ENCODE data around the gene ZNF684.
"Not testable (repeated sequence)": the region's sequence is repeated elsewhere in the genome, so short reads cannot be mapped to it uniquely, and the experiment has no call there.

DNA sequence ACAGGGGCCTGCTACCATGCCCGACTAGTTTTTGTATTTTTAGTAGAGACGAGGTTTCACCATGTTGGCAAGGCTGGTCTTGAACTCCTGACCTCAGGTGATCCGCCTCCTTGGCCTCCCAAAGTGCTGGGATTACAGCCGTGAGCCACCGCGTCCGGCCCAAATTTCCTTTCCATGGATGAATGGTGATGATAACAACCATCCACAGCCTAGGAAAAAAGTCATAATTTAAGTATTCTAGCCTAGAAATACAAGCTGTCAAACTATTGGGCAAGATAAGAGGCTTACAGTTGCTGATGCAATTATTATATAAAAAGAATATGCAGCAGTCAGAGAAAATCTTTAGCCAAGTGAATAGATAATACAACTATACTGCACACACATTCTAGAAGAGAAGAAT, 23.4 kb downstream of the ZNF684 start:
- TF ChIP-seq, protein P1, sequence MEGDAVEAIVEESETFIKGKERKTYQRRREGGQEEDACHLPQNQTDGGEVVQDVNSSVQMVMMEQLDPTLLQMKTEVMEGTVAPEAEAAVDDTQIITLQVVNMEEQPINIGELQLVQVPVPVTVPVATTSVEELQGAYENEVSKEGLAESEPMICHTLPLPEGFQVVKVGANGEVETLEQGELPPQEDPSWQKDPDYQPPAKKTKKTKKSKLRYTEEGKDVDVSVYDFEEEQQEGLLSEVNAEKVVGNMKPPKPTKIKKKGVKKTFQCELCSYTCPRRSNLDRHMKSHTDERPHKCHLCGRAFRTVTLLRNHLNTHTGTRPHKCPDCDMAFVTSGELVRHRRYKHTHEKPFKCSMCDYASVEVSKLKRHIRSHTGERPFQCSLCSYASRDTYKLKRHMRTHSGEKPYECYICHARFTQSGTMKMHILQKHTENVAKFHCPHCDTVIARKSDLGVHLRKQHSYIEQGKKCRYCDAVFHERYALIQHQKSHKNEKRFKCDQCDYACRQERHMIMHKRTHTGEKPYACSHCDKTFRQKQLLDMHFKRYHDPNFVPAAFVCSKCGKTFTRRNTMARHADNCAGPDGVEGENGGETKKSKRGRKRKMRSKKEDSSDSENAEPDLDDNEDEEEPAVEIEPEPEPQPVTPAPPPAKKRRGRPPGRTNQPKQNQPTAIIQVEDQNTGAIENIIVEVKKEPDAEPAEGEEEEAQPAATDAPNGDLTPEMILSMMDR (IDR thresholded peaks at IDR 0.05), result not testable (repeated sequence)
- TF ChIP-seq POLR2A (IDR thresholded peaks at IDR 0.05), result not testable (repeated sequence)
